Lower leg skin (tissue), 3 donors: Measurements from ENCODE around the gene CCSER1.

Experiments
- CTCF ChIP-seq, 3 donors: fragments of 450-650 bp; IDR thresholded peaks; one replicate each; pipeline ENCODE4 v1.5.1; 2016; ENCODE audit warnings: antibody characterized with exemption in 3 of 3, mild to moderate bottlenecking in 3 of 3, moderate library complexity in 2 of 3
- POLR2A ChIP-seq, 2 donors: fragments of 450-650 bp; IDR thresholded peaks; one replicate each; pipeline ENCODE4 v1.6.1; 2016 to 2017; ENCODE audit warnings: antibody characterized with exemption in 2 of 2, mild to moderate bottlenecking in 1 of 2, moderate library complexity in 1 of 2

- no peak for TF ChIP-seq CTCF (IDR thresholded peaks at IDR 0.05)
- TF ChIP-seq POLR2A (IDR thresholded peaks at IDR 0.05), result no peak
These were observed 166.1 kb downstream of the CCSER1 start for GRCh38 chr4:90293320-90293719.
